ENCODE results near the gene XCL1. TPM values are rescaled to one million over a fixed set of nuclear protein-coding genes. Genes with fewer than 3 reads are reported as not detected.
"Not testable (repeated sequence)": the region's sequence is repeated elsewhere in the genome, so short reads cannot be mapped to it uniquely, and the experiment has no call there.

Gene XCL1
- total RNA-seq (2021; ENCODE audit: unreplicated experiment) (not detected), Bru-seq, nascent RNA (not detected), BruChase-seq, experiment 1, labeled RNA remaining after a 2-hour chase (not detected), BruChase-seq, experiment 2, labeled RNA remaining after a 6-hour chase (not detected)
- not detected for polyA plus RNA-seq (2012; ENCODE audit: insufficient read length)
- long read RNA-seq: 0 reads

GRCh38 chr1:168576245-168576688 is at the start of gene XCL1:
XCL1 (plus strand) TSS chr1:168576605; CDS start chr1:168576638, 33 bp downstream.
- BruUV-seq (replicated peaks); intact Hi-C loops (cut with micrococcal nuclease; ENCODE audit: unreplicated experiment): not testable (repeated sequence)
- CTCF ChIA-PET: interaction anchor here (0.7 kb wide), 1 partner anchor 137 kb away, joined by 5 read pairs; no protein-coding TSS in a partner anchor

GRCh38 chr1:168529518-168529917 is 46.9 kb upstream of the XCL1 start:
- intact Hi-C loops (cut with micrococcal nuclease; ENCODE audit: unreplicated experiment) (no loop called here), in situ Hi-C loops (cut with HindIII; ENCODE audit: low pct_unique_long_range_greater_than_20kb, low sequenced_read_pairs) (no loop called here)
- Histone ChIP-seq H3K27me3 (ENCODE audit: control insufficient read depth, insufficient read depth, low read length) (no peaks in the 10 kb centered on the region), H3K4me1 (ENCODE audit: control insufficient read depth, insufficient read depth, low read length) (no peaks in the 10 kb centered on the region), H3K9me3 (ENCODE audit: control insufficient read depth, insufficient read depth, low read depth, low read length) (no peaks in the 10 kb centered on the region), H3K27ac (ENCODE audit: low read length) (no peak overlapping the region), H3K36me3 (ENCODE audit: control insufficient read depth, insufficient read depth, low read length) (no peaks in the 10 kb centered on the region), H3K4me3 (ENCODE audit: low read depth in 2 of 2, low read length in 2 of 2) (no peak overlapping the region)
- BruUV-seq (replicated peaks): no TSS peak
- DNase-seq (ENCODE audit: low read depth, low spot score) (no peak), ATAC-seq (no peak)
- TF ChIP-seq SIN3A (IDR thresholded peaks at IDR 0.05; ENCODE audit: borderline replicate concordance, insufficient read depth, low read depth, low read length): no peak
- no peak for TF ChIP-seq REST (IDR thresholded peaks at IDR 0.05; ENCODE audit: insufficient read depth in 1 of 2, low read depth in 2 of 2, low read length in 1 of 2)
- TF ChIP-seq CTCF (IDR thresholded peaks at IDR 0.05): no peak
- TF ChIP-seq TCF7L2 (IDR thresholded peaks at IDR 0.05; ENCODE audit: low read depth, low read length): no peak
- no peak for TF ChIP-seq POLR2AphosphoS5 (IDR thresholded peaks at IDR 0.05; ENCODE audit: low read depth, low read length)
- CTCF ChIA-PET: no interaction called here
- POLR2A ChIA-PET: no interaction called here

More at GRCh38 chr1:168576245-168576688, at the start of gene XCL1:
- H3K9me3 ChIP-seq (ENCODE audit: control insufficient read depth, insufficient read depth, low read depth, low read length); POLR2A ChIA-PET; in situ Hi-C loops (cut with HindIII; ENCODE audit: low pct_unique_long_range_greater_than_20kb, low sequenced_read_pairs); H3K27ac ChIP-seq (ENCODE audit: low read length); H3K4me3 ChIP-seq (ENCODE audit: low read depth in 2 of 2, low read length in 2 of 2); DNase-seq (ENCODE audit: low read depth, low spot score); H3K27me3 ChIP-seq (ENCODE audit: control insufficient read depth, insufficient read depth, low read length); H3K36me3 ChIP-seq (ENCODE audit: control insufficient read depth, insufficient read depth, low read length); H3K4me1 ChIP-seq (ENCODE audit: control insufficient read depth, insufficient read depth, low read length); ATAC-seq: not testable (repeated sequence)

GRCh38 chr1:168531615-168532345 is 44.6 kb upstream of the XCL1 start:
- in situ Hi-C loops (cut with HindIII; ENCODE audit: low pct_unique_long_range_greater_than_20kb, low sequenced_read_pairs): no loop called here
- DNase-seq (ENCODE audit: low read depth, low spot score) (no peak), ATAC-seq (no peak)
- Histone ChIP-seq H3K27ac (ENCODE audit: low read length) (no peak overlapping the region), H3K27me3 (ENCODE audit: control insufficient read depth, insufficient read depth, low read length) (no peaks in the 10 kb centered on the region), H3K4me3 (ENCODE audit: low read depth in 2 of 2, low read length in 2 of 2) (no peak overlapping the region), H3K36me3 (ENCODE audit: control insufficient read depth, insufficient read depth, low read length) (no peaks in the 10 kb centered on the region), H3K4me1 (ENCODE audit: control insufficient read depth, insufficient read depth, low read length) (no peaks in the 10 kb centered on the region), H3K9me3 (ENCODE audit: control insufficient read depth, insufficient read depth, low read depth, low read length) (no peaks in the 10 kb centered on the region)
- CTCF ChIA-PET: no interaction called here
- BruUV-seq (replicated peaks): no TSS peak
- POLR2A ChIA-PET: no interaction called here
- intact Hi-C loops (cut with micrococcal nuclease; ENCODE audit: unreplicated experiment): no loop called here
- TF ChIP-seq POLR2AphosphoS5 (IDR thresholded peaks at IDR 0.05; ENCODE audit: low read depth, low read length) (no peak), TCF7L2 (IDR thresholded peaks at IDR 0.05; ENCODE audit: low read depth, low read length) (no peak), REST (IDR thresholded peaks at IDR 0.05; ENCODE audit: insufficient read depth in 1 of 2, low read depth in 2 of 2, low read length in 1 of 2) (no peak), CTCF (IDR thresholded peaks at IDR 0.05) (no peak), SIN3A (IDR thresholded peaks at IDR 0.05; ENCODE audit: borderline replicate concordance, insufficient read depth, low read depth, low read length) (no peak)
